CD4-positive, alpha-beta T cell treated with Interleukin-6 at 100 ng/mL for 8 hours (primary cell): ENCODE data around the gene THTPA.
A peak's percentile ranks its signal among the peaks of the same experiment; 100 is the strongest.
"Not testable (repeated sequence)": the region's sequence is repeated elsewhere in the genome, so short reads cannot be mapped to it uniquely, and the experiment has no call there.

Source experiments
- DNase-seq: peaks from one replicate; pipeline ENCODE4 v3.0.0-alpha.2; 2020; ENCODE audit warnings: mixed read lengths, low spot score

Gene THTPA

DNA sequence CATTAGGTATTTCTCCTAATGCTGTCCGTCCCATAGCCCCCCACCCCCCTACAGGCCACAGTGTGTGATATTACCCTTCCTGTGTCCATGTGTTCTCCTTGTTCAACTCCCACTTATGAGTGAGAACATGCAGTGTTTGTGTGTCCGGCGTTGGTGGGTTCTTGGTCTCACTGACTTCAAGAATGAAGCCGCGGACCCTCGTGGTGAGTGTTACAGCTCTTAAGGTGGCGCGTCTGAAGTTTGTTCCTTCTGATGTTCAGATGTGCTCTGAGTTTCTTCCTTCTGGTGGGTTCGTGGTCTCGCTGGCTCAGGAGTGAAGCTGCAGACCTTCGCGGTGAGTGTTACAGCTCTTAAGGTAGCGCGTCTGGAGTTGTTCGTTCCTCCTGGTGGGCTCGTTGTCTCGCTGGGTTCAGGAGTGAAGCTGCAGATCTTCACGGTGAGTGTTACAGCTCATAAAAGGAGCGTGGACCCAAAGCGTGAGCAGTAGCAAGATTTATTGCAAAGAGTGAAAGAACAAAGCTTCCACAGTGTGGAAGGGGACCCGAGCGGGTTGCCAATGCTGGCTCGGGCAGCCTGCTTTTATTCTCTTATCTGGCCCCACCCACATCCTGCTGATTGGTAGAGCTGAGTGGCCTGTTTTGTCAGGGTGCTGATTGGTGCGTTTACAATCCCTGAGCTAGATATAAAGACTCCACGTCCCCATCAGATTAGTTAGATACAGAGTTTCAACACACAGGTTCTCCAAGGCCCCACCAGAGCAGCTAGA, 27.9 kb downstream of the THTPA start:
- DNase-seq, result not testable (repeated sequence)

DNA sequence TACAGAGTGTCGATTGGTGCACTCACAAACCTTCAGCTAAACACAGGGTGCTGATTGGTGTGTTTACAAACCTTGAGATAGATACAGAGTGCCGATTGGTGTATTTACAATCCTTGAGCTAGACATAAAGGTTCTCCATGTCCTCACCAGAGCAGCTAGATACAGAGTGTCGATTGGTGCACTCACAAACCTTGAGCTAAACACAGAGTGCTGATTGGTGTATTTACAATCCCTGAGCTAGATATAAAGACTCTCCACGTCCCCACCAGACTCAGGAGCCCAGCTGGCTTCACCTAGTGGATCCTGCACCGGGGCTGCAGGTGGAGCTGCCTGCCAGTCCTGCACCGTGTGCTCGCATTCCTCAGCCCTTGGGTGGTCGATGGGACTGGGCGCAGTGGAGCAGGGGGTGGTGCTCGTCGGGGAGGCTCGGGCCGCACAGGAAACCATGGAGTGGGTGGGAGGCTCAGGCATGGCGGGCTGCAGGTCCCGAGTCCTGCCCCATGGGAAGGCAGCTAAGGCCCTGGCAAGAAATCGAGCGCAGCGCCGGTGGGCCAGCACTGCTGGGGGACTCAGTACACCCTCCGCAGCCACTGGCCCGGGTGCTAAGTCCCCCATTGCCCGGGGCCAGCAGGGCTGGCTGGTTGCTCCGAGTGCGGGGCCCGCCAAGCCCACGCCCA, 28.6 kb downstream of the THTPA start:
- not testable (repeated sequence) for DNase-seq

DNA sequence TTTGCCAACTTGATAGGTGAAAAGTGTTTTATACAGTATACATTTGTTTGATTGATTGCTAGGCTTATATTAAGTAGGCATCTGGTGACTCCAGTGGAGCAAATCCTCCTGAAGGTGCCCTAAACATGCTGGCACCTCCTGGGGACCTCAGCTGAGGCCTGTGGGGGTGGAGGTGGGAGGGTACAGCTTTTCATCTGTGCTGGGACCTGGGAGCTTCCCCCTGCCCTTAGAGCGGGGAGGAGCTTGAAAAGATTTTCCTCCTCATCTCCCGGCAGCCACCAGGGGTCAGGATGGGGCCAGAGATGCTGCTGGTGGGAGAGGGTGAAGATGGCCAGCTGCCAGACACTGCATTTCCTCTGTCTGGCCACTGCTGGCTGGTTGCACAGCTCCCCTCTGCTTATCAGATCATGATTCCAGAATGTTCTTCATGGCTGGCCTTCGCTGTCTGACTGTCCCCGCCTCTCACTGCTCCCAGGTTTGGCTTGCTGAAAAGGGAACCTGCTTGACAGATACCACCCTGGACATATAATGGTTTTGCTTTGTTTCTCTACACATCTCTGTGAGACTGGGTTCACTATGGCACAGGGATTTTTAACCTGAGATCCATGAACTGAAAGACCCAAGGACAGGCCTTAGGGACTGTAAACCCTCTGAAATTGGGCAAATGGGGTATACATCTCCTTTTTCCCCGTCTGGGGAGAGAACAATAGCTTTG, 33.0 kb downstream of the THTPA start:
- DNase-seq, result peak; percentile 81

DNA sequence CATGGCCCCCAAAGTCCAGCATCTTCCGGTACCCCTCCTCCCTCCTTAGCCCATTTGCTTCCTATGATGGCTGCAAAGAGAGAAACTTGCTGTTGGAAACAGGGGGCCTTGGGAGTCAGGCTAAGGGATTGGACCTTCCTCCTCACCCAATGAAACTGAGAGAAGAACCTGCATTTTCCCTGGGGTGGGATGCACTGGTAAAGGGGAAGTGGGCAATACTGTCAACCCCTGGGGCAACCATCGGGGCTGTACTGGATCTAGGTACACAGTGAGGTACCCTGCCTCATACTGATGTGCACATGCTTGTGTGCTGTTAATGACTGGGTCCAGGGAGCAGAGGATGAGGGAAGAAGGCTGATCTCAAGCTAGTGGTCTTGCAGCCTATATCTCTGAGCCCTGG, 33.5 kb downstream of the THTPA start:
- no peak for DNase-seq

DNA sequence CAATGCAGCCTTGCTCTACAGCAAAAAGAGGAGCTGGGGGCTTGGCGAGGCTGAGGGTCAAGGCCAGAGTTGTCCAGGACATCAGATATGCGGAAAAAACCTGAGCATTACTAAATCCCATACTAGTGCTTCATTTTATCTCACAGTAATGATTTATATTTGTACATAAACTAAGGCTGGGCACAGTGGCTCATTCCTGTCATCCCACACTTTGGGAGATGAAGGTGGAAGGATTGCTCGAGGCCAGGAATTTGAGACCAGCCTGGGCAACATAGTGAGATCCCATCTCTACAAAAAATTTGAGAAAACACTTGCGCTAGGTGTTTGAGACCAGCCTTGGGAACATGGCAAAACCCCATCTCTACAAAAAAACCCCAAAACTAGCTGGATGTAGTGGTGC, 34.1 kb downstream of the THTPA start:
- DNase-seq, result no peak

DNA sequence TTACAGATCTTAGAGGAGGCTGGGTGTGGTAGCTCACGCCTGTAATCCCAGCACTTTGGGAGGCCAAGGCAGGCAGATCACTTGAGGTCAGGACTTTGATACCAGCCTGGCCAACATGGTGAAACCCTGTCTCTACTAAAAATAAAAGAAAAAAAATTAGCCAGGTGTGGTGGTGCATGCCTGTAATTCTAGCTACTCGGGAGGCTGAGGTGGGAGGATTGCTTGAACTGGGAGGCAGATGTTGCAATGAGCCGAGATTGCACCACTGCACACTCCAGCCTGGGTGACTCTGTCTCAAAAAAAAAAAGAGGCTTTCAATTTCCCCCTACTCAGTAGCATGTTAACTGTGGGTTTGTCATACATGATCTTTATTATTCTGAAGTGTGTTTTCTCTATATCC, 38.1 kb downstream of the THTPA start:
- DNase-seq, result not testable (repeated sequence)

DNA sequence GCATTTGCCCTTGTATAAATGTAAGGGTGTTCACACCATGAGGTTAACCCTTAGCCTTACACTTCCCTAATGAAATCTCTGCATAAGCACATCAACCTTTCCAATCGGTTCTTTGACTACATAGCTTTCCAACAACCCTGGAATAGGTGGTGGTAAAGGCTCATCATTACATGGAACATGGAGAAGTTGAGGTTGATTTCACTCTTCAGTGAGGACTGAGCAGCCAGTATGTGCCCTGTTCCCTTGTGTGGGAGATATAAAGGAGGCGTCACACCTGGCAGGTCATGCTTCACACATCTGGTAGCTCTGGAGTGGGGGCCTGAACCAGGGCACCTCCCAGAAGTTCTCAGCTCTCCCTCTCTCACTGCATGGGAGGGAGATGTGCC, 44.2 kb downstream of the THTPA start:
- no peak for DNase-seq

DNA sequence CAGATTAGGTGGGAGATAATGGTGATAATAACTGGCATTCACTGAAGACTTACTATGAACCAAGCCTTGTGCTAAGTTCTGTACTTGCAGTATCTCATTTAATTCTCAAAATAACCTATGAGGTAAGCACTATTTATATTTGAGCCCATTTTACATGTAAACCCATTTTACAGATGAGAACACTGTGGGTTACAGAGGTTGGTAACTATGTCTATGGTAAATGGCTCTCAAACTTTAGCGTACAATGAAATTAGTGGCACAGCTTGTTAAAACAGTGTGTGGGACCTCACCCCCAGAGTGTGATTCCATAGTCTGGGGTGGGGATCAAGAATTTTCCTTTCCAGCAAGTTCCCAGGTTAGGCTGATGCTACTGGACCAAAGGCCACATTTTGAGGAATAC, 44.7 kb downstream of the THTPA start:
- DNase-seq, result no peak

DNA sequence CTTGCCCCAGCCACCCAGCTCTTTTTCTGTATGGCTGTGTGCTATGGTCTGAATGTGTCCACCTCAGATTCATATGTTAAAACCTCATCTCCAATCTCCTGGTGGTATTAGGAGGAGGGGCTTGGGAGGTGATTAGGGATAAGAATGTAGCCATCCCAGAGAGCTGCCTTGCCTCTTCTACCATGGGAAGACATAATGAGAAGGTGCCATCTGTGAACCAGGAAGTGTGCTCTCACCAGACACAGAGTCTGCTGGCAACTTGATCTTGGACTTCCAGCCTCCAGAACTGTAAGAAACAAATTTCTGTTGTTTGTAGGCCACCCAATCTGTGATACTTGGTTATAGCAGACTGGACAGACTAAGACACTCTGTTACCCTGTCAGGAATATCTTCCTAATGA, 45.4 kb downstream of the THTPA start:
- DNase-seq, result no peak

DNA sequence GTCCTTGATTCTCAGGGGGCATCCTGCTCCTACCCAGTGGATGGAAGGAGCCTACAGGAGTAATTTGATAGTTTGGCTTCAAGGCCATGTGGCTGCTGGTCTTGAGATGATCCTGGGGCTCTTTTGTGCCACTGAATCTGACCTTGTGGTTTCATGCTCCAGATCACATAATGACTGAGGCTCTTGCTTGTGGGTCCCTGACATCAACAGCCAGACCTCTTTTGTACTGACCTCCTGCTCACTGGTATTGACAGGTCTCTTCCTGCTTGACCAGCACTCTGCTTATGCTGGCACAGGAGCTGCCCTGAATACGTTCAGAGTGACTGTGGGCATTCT, 45.7 kb downstream of the THTPA start:
- no peak for DNase-seq

DNA sequence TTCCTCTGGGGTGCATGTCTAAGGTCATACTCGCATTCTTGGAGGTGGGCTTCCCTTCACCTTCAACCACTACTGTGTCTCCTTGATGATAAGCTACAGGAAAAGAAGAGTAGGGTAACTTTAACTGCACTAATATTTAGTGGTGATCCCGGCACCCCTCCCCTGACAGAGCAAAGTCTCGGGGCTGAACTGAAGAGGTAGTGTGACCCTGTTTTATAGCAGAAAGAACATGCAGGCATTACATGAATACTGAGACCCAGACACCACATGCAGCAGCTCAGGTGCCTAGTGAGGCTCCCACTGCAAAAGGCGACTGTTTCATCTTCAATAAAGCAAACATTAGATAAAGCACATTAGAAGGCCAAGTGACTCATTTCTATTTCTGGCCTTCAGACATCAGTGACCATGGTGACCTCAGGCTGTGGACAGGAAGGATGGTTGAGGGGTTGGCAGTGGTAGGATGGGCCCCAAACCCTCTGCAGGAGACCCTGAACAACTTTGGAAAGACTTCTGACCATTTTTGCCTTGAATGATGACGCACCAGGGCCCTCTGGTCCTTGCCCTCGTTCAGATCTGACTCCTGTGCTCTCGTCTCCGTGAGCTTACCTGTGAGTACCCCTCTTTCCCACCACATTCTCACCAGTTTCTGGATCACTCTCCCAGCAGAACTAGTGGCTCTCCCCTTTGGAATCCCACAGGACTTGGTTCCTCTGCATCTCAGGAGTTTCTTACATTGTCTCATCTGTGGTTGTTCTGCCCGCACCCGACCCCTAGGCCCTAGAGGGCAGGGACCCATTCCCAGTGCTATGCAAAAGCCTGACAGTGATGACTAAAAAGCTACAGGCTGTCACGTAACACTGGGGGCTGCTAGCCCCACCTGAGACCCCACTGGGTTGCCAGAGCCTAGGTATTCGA, 46.4 kb downstream of the THTPA start:
- DNase-seq, result no peak

DNA sequence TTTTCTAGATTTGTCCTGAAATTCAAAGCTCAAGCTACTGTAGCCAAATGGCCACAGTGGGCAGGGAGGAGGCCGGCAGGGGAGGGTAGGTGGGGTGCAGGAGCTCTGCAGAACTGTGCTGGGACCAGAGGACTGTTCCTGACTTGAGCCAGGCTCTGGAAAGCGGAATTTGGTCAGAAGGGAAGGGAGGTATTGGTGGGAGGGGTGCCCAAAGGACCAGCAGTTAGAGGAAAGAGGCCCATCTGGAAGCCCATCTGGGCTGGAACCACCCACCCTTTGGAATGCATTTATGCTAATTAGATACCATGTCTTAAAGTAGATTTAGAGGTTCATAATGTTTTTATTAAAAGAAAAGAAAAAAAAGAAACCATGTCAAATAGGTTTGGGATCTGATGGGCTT, 47.0 kb downstream of the THTPA start:
- no peak for DNase-seq

DNA sequence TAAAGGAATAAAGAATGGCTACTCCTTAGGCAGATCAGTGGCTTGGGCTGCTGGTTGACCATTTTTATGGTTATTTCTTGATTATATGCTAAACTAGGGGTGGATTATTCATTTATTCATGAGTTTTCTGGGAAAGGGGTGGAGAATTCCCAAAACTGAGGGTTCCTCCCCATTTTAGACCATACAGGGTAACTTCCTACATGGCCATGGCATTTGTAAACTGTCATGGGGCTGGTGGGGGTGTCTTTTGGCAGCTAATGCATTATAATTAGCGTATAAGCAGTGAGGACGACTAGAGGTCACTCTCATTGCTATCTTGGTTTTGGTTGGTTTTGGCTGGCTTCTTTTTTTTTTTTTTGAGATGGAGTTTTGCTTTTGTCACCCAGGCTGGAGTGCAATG, 48.1 kb downstream of the THTPA start:
- no peak for DNase-seq

DNA sequence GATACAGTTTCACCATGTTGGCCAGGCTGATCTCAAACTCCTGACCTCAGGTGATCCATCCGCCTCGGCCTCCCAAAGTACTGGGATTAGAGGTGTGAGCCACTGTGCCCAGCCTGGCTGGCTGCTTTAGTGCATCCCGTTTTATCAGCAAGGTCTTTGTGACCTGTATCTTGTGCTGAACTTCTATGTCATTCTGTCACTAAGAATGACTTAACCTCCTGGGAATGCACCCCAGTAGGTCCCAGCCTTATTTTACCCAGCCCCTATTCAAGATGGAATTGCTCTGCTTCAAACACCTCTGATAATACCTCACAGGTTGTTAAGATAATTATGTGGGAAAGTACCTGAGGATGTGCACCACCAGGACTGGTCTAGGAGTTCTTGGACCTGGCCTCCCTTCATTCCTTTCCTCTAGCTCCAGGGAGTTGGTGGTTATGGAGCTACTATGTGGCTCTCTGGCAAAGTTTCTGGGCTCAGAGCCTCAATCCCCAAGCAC, 48.7 kb downstream of the THTPA start:
- DNase-seq, result no peak

DNA sequence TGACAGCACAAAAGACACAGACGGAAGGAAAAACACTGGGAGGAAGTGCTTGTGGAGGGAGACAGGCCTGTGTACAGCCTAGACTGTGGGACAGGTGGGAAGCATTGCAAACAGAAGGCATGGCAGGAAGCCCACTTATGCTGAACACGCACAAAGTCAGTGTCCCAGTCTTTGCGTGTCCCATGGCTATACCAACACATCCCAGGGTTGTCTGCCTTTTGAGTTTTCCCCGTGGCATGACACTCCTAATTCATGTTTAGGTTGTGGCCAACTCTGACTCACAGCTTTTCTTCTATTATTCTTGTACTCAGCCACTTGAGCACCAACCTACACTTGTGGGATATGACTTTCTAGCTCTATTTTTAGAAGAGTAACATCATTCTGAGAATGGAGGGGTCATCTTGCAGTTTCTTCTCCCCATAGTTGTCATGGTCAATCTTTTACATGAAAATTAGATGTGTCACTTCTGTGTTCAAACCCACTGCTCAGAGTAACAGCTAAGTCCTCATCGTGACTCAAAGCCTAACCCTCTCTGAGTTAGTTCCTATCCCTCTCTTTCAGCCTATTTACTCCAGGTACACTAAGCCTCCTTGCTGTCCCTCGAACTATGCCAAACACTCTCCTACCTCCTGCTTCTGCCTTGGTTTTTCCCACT, 50.0 kb downstream of the THTPA start:
- DNase-seq, result no peak

DNA sequence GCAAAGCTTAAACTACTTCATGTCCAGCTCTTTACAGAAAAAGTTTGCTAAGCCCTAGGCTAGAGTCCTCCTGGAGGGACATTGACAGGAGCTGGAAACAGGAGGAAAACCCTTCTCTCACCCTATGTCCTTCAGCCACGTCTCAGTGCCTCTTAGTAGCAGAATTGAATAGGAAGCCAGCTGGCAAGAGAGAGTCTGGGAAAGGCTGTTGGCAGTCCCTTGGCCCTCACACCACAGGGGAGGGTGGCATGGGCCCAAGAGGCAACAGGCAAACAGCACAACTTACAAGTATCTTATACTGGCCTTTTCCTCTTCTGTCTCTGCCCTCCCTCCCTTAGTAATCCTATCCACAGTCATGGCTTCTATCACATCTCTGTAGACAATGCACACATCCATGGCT, 52.4 kb downstream of the THTPA start:
- DNase-seq, result no peak

DNA sequence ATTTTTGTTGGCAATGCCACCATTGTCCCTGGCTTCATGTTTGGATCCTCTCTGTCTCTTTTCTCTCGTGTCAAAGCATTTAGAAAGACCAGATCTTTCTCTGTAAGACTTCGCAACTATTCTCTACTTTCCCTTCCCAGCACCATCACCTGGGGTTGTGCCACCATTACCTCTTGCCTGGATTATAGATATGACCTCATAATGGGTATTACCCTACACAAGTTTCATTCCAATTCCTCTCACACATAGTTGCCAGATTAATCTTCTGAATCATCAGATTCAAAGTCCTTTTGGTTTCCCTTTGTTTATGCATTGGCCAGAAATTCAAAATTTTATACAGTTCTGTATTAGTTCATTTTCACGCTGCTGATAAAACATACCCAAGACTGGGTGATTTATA, 52.9 kb downstream of the THTPA start:
- no peak for DNase-seq

DNA sequence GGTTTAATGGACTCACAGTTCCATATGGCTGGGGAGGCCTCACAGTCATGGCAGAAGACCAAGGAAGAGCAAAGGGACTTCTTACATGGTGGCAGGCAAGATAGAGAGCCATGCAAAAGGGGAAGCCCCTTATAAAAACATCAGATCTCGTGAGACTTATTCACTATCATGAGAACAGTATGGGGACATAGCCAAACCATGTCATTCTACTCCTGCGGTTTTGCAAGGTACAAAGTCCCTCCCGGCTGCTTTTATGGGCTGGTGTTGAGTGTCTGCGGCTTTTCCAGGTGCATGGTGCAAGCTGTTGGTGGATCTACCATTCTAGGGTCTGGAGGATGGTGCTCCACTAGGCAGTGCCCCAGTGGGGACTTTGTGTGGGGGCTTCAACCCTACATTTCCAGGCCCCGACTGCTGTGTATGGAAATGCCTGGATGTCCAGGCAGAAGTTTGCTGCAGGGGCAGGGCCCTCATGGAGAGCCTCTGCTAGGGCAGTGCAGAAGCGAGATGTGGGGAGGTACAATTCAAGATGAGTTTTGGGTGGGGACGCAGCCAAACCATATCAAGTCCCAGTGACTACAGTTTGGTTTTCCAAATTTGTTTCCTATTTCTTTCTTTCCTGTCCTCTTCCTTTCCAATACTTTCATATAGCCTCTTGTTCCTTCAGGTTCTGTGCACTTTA, 53.5 kb downstream of the THTPA start:
- not testable (repeated sequence) for DNase-seq
